ENCODE data around the gene TBX1.

Gene TBX1

DNA sequence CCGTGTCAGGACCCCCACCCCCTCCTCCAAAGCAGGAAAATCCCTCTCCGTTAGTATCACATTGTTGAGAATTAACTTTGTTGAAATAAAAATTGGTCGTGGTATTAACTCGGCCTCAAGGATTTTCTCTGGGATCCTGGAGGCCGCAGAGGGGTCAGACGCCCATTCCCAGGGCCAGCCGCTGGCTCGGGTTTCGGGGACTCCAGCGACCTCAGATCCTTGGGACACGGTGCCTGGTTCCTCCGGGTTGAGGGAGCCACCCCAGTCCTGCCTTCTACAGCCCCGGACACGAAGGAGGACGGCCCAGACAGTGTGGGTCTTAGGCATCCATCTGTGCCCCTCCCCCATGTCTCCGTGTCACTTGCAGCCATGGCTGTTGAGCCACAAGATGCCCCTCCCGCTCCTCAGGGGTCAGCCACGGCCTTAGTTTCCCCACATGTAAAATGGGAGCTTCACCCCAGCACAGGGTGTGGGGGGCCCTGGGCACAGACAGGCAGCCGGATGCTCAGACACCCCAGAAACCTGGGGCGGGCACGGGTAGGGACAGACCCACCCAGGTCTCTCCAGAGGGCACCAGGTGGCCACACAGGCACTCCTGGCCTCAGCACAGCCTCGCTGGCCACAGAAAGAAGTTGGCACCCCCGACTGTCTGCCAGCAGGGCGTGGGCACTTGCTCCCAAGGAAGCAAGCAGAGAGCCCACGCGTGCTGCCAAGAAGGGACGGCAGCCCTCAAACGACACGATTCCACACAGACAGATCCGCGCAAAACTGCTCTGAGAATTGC is 21.7 kb upstream of the TBX1 start:
- DNase-seq = no peak

- no peak for DNase-seq
Observed at GRCh38 chr22:19739448-19739895, 21.1 kb upstream of the TBX1 start.

DNA sequence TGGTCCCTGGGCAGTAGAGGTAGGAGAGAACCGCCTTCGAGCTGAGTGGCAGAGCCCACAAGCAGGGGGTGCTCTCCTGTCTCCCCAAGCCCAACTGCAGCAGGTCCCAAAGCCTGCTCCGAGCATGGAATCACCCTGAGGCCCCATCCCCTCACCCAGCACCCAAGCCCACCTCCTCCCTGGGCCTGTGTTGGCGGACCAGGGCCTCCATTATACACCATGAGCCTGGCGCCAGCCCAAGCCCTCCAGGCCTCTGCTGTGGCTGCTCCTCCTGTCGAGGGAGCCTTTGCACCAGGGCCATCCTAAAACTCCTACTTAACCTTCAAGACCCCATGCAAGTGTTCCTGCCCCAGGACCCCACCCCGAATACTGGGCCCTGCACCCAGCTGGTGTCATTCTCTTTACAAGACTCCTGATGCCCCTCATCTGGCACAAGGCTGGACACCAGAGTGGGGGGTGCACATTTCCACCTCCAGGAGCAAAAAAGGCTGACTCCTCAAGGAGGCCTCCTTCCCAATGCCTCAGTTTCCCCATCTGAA is 20.6 kb upstream of the TBX1 start:
- no peak for DNase-seq

GRCh38 chr22:19740586-19740985 is 20.0 kb upstream of the TBX1 start:
- no peak for DNase-seq

- DNase-seq = no peak
Observed at GRCh38 chr22:19741053-19741452, 19.5 kb upstream of the TBX1 start.

DNA sequence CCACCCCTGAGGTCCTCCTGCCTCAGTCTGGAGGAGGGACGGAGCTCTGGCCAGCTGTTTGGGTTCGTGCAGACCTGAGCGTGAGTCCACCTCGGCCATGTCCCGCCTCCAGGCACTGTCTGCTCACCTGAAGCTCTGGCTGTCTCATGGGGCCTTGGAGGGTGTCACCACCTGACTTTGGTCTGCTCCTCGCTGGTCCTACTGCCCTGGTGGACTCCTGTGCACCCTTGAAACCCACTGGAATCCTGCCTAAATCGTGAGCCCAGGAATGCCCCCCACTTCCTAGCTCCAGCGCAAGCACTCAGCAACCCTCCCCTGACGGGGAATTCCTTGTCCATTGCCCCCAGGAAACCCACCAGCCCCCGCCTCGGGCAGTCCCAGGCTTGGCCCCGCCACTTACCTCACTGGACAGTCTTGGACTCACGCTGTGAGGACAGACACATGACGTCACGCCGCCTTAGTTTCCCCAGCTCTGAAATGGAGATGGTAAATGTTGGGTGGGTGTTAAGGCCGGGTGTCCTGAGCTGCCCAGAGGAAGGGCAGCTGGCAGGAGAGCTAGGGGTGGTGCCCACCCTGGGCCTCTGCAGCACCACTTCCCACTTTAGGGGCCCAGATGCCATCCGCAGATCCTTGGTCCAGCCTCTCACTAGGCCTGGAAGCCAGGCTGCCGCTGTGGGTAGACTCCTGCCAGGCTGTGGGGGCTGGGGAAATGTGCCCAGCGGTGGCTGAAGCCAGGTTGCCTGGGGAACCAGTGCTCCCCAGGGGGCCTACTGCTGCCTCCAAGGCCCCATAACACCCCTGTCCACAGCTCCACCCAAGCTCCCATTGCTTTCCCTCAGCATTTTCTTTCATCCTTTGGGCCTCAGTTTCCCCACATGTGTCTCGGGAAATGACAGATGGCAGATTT is 18.2 kb upstream of the TBX1 start:
- DNase-seq = no peak

- DNase-seq = no peak
Observed at GRCh38 chr22:19743081-19743480, 17.5 kb upstream of the TBX1 start.

DNA sequence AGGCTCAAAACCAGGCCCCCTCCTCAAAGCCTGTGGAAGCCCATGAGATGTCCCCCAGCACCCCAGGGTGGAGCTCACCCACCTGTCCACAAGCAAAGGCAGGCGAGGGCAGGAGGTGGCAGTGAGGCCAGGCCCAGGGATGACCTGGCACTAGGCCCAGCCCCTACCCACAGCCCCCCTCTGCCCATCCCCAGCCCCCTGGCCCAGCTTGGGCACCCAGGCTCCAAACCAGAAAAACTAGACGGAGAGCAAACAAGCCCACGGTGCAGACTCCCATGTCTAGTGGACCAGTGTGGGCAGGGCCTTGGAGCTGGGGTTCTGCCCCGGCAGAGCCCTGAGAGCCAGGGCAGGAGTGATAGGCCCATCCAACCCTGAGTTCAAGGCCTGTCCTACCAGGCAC is 16.9 kb upstream of the TBX1 start:
- no peak for DNase-seq

GRCh38 chr22:19744350-19745006 is 16.1 kb upstream of the TBX1 start:
- no peak for DNase-seq

GRCh38 chr22:19745155-19746101 is 15.2 kb upstream of the TBX1 start:
- no peak for DNase-seq

GRCh38 chr22:19746726-19747125 is 13.9 kb upstream of the TBX1 start:
- no peak for DNase-seq

GRCh38 chr22:19747551-19747950 is 13.0 kb upstream of the TBX1 start:
- no peak for DNase-seq

- no peak for DNase-seq
Observed at GRCh38 chr22:19748139-19748538, 12.4 kb upstream of the TBX1 start.

- no peak for DNase-seq
Observed at GRCh38 chr22:19748991-19749664, 11.4 kb upstream of the TBX1 start.

DNA sequence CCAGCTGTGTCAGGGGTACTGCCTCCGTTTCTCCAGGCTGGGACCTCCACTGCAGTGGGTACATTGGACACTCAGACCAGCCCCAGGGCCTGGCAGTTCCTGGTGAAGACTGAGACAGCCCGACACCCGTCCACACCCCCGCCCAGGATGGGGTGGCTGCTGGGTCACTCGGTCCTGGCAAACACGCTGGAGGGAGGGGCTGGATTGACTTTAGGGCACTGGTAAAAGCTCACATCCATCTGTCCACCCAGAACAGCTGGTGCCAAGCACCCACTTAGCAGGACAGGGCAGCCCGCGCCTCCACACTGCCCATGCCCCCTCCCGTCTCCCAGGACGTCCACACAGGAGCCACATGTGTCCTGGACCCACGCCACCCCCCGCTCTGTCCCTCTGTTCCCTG is 10.7 kb upstream of the TBX1 start:
- no peak for DNase-seq

- no peak for DNase-seq
Observed at GRCh38 chr22:19750507-19751490, 9.8 kb upstream of the TBX1 start.

DNA sequence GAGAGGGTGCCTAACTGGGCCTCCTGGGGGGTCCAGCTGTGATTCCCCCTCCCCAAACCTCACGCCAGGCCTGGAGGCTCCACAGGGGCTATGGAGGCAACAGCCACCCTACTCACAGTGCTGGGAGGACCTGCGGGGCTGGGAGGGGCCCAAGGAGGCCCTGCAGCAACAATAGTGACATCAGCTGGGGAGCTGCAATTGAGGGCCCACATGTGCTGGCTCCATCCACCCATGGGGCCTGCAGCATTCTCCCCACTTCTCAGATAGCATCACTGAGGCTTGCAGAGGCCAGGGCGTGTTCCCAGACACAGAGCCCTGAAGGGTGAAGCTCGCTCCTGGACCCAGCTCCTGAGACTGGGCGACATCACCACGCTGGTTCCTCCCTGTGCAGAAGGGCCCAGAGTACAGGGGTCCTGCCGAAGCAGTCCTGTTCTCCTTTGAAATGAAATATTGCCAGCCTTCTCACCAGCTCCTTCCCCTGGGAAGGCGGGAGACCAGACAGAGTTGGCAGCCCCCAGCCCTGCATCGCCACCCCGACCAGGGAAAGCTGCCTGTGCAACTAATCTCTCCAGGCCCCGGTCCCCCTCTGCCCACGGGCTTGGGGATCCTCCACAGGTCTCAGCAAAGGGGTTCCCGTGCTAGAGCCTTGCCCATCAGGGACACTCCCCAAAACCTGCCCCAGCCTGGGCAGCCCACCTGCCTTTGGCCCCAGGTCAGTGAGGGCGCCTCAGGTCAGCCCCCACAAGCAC is 8.9 kb upstream of the TBX1 start:
- DNase-seq = no peak

GRCh38 chr22:19753090-19753842 is 7.3 kb upstream of the TBX1 start:
- DNase-seq = no peak
